ENCODE data around the gene EGFLAM. TPM values are rescaled to one million over a fixed set of nuclear protein-coding genes. Genes with fewer than 3 reads are reported as not detected.

The EGFLAM gene
- total RNA-seq (not detected), total RNA-seq (0 to 0.12 (median 0) reads per million in 29 experiments)
- not detected for total RNA-seq (2013)

GRCh38 chr5:38258319-38259061, at the start of gene EGFLAM:
EGFLAM (plus strand) TSS chr5:38258559; CDS start chr5:38258755, 196 bp downstream.
- 4% methylated on average over 50 of the region's 73 CpGs for WGBS (ENCODE audit: insufficient coverage)
- peaks cover 34 to 36% of the 10 kb centered on the region in 2 experiments for H3K27me3 ChIP-seq (replicated peaks in 1 of 2; ENCODE audit: control insufficient read depth in 2 of 2, extremely low read depth in 1 of 2, insufficient read depth in 2 of 2, low read length in 1 of 2)
- POLR2A ChIA-PET, result no interaction called here
- CTCF ChIA-PET, result no interaction called here
- Mint-ChIP-seq H3K4me3 (peak within 1 kb of the TSS; percentile 11 to 72 (median 45)), H3K4me1 (peaks cover 7 to 10% (median 9%) of the 10 kb centered on the region in 3 donors), H3K36me3 (no peaks in the 10 kb centered on the region), H3K27ac (no peak within 1 kb of the TSS), H3K9me3 (peaks cover 3 to 6% (median 5%) of the 10 kb centered on the region in 3 donors), H3K27me3 (peaks cover 65 to 70% of the 10 kb centered on the region in 2 donors)
- no peak for DNase-seq
- peak within 1 kb of the TSS in 1 of 2 donors; percentile 67 for H3K4me3 ChIP-seq (ENCODE audit: control insufficient read depth in 1 of 2, extremely low read depth in 1 of 2, low read length in 1 of 2)
- peaks cover 3 to 15% of the 10 kb centered on the region in 2 experiments for H3K4me1 ChIP-seq (ENCODE audit: control insufficient read depth in 1 of 2, extremely low read depth in 1 of 2, insufficient read depth in 2 of 2, low read length in 2 of 2)
- peak in 1 of 4 experiments; percentile 47 for ATAC-seq (replicated peaks in 1 of 4)
- H3K9me3 ChIP-seq, result no peaks in the 10 kb centered on the region
- no peak within 1 kb of the TSS for H3K27ac ChIP-seq (ENCODE audit: low read length)
- no peaks in the 10 kb centered on the region for H3K36me3 ChIP-seq (ENCODE audit: control insufficient read depth in 2 of 2, extremely low read depth in 1 of 2, insufficient read depth in 1 of 2, low read length in 1 of 2)

GRCh38 chr5:38208782-38209378, 49.5 kb upstream of the EGFLAM start:
- DNase-seq (peak in 1 of 35 experiments; percentile 4), ATAC-seq (replicated peaks in 1 of 4) (no peak)
- POLR2A ChIA-PET, result interaction anchor here in 1 of 2 donors (0.5 kb wide), 1 partner anchor 123 kb away, joined by 9 read pairs; no protein-coding TSS in a partner anchor
- 20% methylated on average over 1 of the region's 1 CpG for WGBS (ENCODE audit: insufficient coverage)
- Histone ChIP-seq H3K4me1 (ENCODE audit: control insufficient read depth in 1 of 2, extremely low read depth in 1 of 2, insufficient read depth in 2 of 2, low read length in 2 of 2) (no peaks in the 10 kb centered on the region), H3K27me3 (replicated peaks in 1 of 2; ENCODE audit: control insufficient read depth in 2 of 2, extremely low read depth in 1 of 2, insufficient read depth in 2 of 2, low read length in 1 of 2) (peaks cover 0 to 2% of the 10 kb centered on the region in 2 experiments), H3K27ac (ENCODE audit: low read length) (no peak overlapping the region), H3K4me3 (ENCODE audit: control insufficient read depth in 1 of 2, extremely low read depth in 1 of 2, low read length in 1 of 2) (no peak overlapping the region), H3K9me3 (no peaks in the 10 kb centered on the region), H3K36me3 (ENCODE audit: control insufficient read depth in 2 of 2, extremely low read depth in 1 of 2, insufficient read depth in 1 of 2, low read length in 1 of 2) (no peaks in the 10 kb centered on the region)
- CTCF ChIA-PET, result interaction anchor here in 1 of 2 donors (0.5 kb wide), 1 partner anchor 1925 kb away, joined by 4 read pairs; no protein-coding TSS in a partner anchor
- no peaks in the 10 kb centered on the region for H3K4me1 Mint-ChIP-seq
- no peak overlapping the region for H3K4me3 Mint-ChIP-seq
- peaks cover 2 to 27% of the 10 kb centered on the region in 2 donors for H3K27me3 Mint-ChIP-seq
- H3K36me3 Mint-ChIP-seq, result no peaks in the 10 kb centered on the region
- H3K9me3 Mint-ChIP-seq, result peaks cover 0 to 3% (median 0%) of the 10 kb centered on the region in 3 donors
- H3K27ac Mint-ChIP-seq, result no peak overlapping the region

GRCh38 chr5:38210676-38211353, 47.5 kb upstream of the EGFLAM start:
- no peak overlapping the region for H3K4me3 Mint-ChIP-seq
- ATAC-seq (replicated peaks in 1 of 4), result no peak
- POLR2A ChIA-PET, result no interaction called here
- Histone ChIP-seq H3K36me3 (ENCODE audit: control insufficient read depth in 2 of 2, extremely low read depth in 1 of 2, insufficient read depth in 1 of 2, low read length in 1 of 2) (no peaks in the 10 kb centered on the region), H3K4me3 (ENCODE audit: control insufficient read depth in 1 of 2, extremely low read depth in 1 of 2, low read length in 1 of 2) (no peak overlapping the region), H3K9me3 (no peaks in the 10 kb centered on the region), H3K27ac (ENCODE audit: low read length) (no peak overlapping the region), H3K4me1 (ENCODE audit: control insufficient read depth in 1 of 2, extremely low read depth in 1 of 2, insufficient read depth in 2 of 2, low read length in 2 of 2) (no peaks in the 10 kb centered on the region), H3K27me3 (replicated peaks in 1 of 2; ENCODE audit: control insufficient read depth in 2 of 2, extremely low read depth in 1 of 2, insufficient read depth in 2 of 2, low read length in 1 of 2) (peaks cover 0 to 2% of the 10 kb centered on the region in 2 experiments)
- peaks cover 0 to 3% (median 0%) of the 10 kb centered on the region in 3 donors for H3K9me3 Mint-ChIP-seq
- no peaks in the 10 kb centered on the region for H3K36me3 Mint-ChIP-seq
- no peak overlapping the region for H3K27ac Mint-ChIP-seq
- WGBS (ENCODE audit: insufficient coverage), result 85% methylated on average over 4 of the region's 8 CpGs
- CTCF ChIA-PET, result interaction anchor here in 1 of 2 donors (0.6 kb wide), 1 partner anchor 193 kb away, joined by 3 read pairs; no protein-coding TSS in a partner anchor
- DNase-seq, result no peak
- H3K27me3 Mint-ChIP-seq, result peaks cover 0 to 16% of the 10 kb centered on the region in 2 donors
- H3K4me1 Mint-ChIP-seq, result no peaks in the 10 kb centered on the region

GRCh38 chr5:38211354-38211710, 47.0 kb upstream of the EGFLAM start:
- ChIA-PET POLR2A (no interaction called here), CTCF (interaction anchor here in 1 of 2 donors (0.6 kb wide), 1 partner anchor 192 kb away, joined by 3 read pairs; no protein-coding TSS in a partner anchor)
- Histone ChIP-seq H3K27ac (ENCODE audit: low read length) (no peak overlapping the region), H3K27me3 (replicated peaks in 1 of 2; ENCODE audit: control insufficient read depth in 2 of 2, extremely low read depth in 1 of 2, insufficient read depth in 2 of 2, low read length in 1 of 2) (peaks cover 0 to 2% of the 10 kb centered on the region in 2 experiments), H3K4me3 (ENCODE audit: control insufficient read depth in 1 of 2, extremely low read depth in 1 of 2, low read length in 1 of 2) (no peak overlapping the region), H3K9me3 (no peaks in the 10 kb centered on the region), H3K4me1 (ENCODE audit: control insufficient read depth in 1 of 2, extremely low read depth in 1 of 2, insufficient read depth in 2 of 2, low read length in 2 of 2) (no peaks in the 10 kb centered on the region), H3K36me3 (ENCODE audit: control insufficient read depth in 2 of 2, extremely low read depth in 1 of 2, insufficient read depth in 1 of 2, low read length in 1 of 2) (no peaks in the 10 kb centered on the region)
- Mint-ChIP-seq H3K27ac (no peak overlapping the region), H3K36me3 (no peaks in the 10 kb centered on the region), H3K9me3 (peaks cover 0 to 3% (median 0%) of the 10 kb centered on the region in 3 donors), H3K27me3 (peaks cover 0 to 20% of the 10 kb centered on the region in 2 donors), H3K4me3 (no peak overlapping the region), H3K4me1 (no peaks in the 10 kb centered on the region)
- 100% methylated on average over 2 of the region's 6 CpGs for WGBS (ENCODE audit: insufficient coverage)
- ATAC-seq (replicated peaks in 1 of 4), result no peak
- no peak for DNase-seq

GRCh38 chr5:38212307-38212706, 46.1 kb upstream of the EGFLAM start:
- ChIA-PET POLR2A (no interaction called here), CTCF (no interaction called here)
- Mint-ChIP-seq H3K27me3 (peaks cover 0 to 24% of the 10 kb centered on the region in 2 donors), H3K9me3 (peaks cover 0 to 3% (median 0%) of the 10 kb centered on the region in 3 donors), H3K4me3 (no peak overlapping the region), H3K4me1 (no peaks in the 10 kb centered on the region), H3K36me3 (no peaks in the 10 kb centered on the region), H3K27ac (no peak overlapping the region)
- DNase-seq, result no peak
- Histone ChIP-seq H3K27me3 (replicated peaks in 1 of 2; ENCODE audit: control insufficient read depth in 2 of 2, extremely low read depth in 1 of 2, insufficient read depth in 2 of 2, low read length in 1 of 2) (no peaks in the 10 kb centered on the region), H3K4me1 (ENCODE audit: control insufficient read depth in 1 of 2, extremely low read depth in 1 of 2, insufficient read depth in 2 of 2, low read length in 2 of 2) (no peaks in the 10 kb centered on the region), H3K4me3 (ENCODE audit: control insufficient read depth in 1 of 2, extremely low read depth in 1 of 2, low read length in 1 of 2) (no peak overlapping the region), H3K36me3 (ENCODE audit: control insufficient read depth in 2 of 2, extremely low read depth in 1 of 2, insufficient read depth in 1 of 2, low read length in 1 of 2) (no peaks in the 10 kb centered on the region), H3K9me3 (no peaks in the 10 kb centered on the region), H3K27ac (ENCODE audit: low read length) (no peak overlapping the region)
- no peak for ATAC-seq (replicated peaks in 1 of 4)

GRCh38 chr5:38226091-38226490, 32.3 kb upstream of the EGFLAM start:
- H3K4me1 ChIP-seq (ENCODE audit: control insufficient read depth in 1 of 2, extremely low read depth in 1 of 2, insufficient read depth in 2 of 2, low read length in 2 of 2), result no peaks in the 10 kb centered on the region
- 67% methylated on average over 1 of the region's 7 CpGs for WGBS (ENCODE audit: insufficient coverage)
- DNase-seq (no peak), ATAC-seq (replicated peaks in 1 of 4) (no peak)
- H3K9me3 ChIP-seq, result no peaks in the 10 kb centered on the region
- Mint-ChIP-seq H3K4me3 (no peak overlapping the region), H3K9me3 (peaks cover 0 to 1% (median 0%) of the 10 kb centered on the region in 3 donors), H3K27me3 (peaks cover 0 to 10% of the 10 kb centered on the region in 2 donors), H3K36me3 (no peaks in the 10 kb centered on the region), H3K4me1 (no peaks in the 10 kb centered on the region), H3K27ac (no peak overlapping the region)
- ChIA-PET CTCF (no interaction called here), POLR2A (no interaction called here)
- H3K27ac ChIP-seq (ENCODE audit: low read length), result no peak overlapping the region
- no peaks in the 10 kb centered on the region for H3K27me3 ChIP-seq (replicated peaks in 1 of 2; ENCODE audit: control insufficient read depth in 2 of 2, extremely low read depth in 1 of 2, insufficient read depth in 2 of 2, low read length in 1 of 2)
- H3K36me3 ChIP-seq (ENCODE audit: control insufficient read depth in 2 of 2, extremely low read depth in 1 of 2, insufficient read depth in 1 of 2, low read length in 1 of 2), result no peaks in the 10 kb centered on the region
- H3K4me3 ChIP-seq (ENCODE audit: control insufficient read depth in 1 of 2, extremely low read depth in 1 of 2, low read length in 1 of 2), result no peak overlapping the region
